ENCODE results near the gene NCOR1. TPM values are rescaled to one million over a fixed set of nuclear protein-coding genes. Genes with fewer than 3 reads are reported as not detected.

The NCOR1 gene
- polyA plus RNA-seq, 1 of the 3 experiments (the other 2 are of a cell fraction): 42.1 TPM

GRCh38 chr17:16262201-16262600 lies 46.9 kb upstream of the NCOR1 start (continued):
- TF ChIP-seq MEF2A (IDR thresholded peaks at IDR 0.05; ENCODE audit: borderline replicate concordance, low read depth): no peak
- TF ChIP-seq, protein P1, sequence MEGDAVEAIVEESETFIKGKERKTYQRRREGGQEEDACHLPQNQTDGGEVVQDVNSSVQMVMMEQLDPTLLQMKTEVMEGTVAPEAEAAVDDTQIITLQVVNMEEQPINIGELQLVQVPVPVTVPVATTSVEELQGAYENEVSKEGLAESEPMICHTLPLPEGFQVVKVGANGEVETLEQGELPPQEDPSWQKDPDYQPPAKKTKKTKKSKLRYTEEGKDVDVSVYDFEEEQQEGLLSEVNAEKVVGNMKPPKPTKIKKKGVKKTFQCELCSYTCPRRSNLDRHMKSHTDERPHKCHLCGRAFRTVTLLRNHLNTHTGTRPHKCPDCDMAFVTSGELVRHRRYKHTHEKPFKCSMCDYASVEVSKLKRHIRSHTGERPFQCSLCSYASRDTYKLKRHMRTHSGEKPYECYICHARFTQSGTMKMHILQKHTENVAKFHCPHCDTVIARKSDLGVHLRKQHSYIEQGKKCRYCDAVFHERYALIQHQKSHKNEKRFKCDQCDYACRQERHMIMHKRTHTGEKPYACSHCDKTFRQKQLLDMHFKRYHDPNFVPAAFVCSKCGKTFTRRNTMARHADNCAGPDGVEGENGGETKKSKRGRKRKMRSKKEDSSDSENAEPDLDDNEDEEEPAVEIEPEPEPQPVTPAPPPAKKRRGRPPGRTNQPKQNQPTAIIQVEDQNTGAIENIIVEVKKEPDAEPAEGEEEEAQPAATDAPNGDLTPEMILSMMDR (IDR thresholded peaks at IDR 0.05): no peak

DNA sequence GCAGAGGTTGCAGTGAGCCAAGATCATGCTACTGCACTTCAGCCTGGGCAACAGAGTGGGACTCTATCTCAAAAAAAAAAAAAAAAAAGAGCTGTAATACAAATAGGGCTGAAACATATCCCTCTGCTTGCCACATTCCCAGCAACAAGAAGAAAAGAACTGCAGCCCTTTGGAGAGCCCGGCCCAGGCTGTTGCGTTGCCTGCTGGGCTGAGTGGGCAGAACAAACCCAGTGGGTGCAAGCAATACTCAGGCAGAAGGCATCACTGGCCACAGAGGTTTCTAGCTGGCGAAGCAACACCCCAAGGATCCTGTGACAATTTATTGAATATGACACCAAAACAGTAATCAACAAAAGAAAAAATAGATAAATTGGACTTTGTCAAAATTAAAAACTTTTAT lies 45.7 kb upstream of the NCOR1 start:
- Histone ChIP-seq H3K27me3 (ENCODE audit: insufficient read depth) (no peaks in the 10 kb centered on the region), H4K20me1 (ENCODE audit: insufficient read depth) (no peaks in the 10 kb centered on the region), H3K9me2 (no peaks in the 10 kb centered on the region), H3K79me2 (ENCODE audit: insufficient read depth) (no peaks in the 10 kb centered on the region; the same call in 1 of the 2 replicates), H3K4me2 (no peak overlapping the region), H3K9me3 (no peaks in the 10 kb centered on the region), H3F3A (replicated peaks; ENCODE audit: insufficient read depth) (no peaks in the 10 kb centered on the region), H3K4me1 (ENCODE audit: control insufficient read depth in 1 of 2, insufficient read depth in 2 of 2, low read depth in 1 of 2, low read length in 1 of 2) (no peaks in the 10 kb centered on the region), H3K36me3 (replicated peaks in 1 of 2; ENCODE audit: control insufficient read depth in 1 of 2, insufficient read depth in 2 of 2, low read length in 1 of 2) (no peaks in the 10 kb centered on the region), H2AFZ (ENCODE audit: low read depth) (no peak overlapping the region), H3K9ac (no peak overlapping the region), H3K4me3 (ENCODE audit: low read depth in 2 of 2, low read length in 1 of 2) (no peak overlapping the region), H3K27ac (ENCODE audit: low read depth in 2 of 2, low read length in 1 of 2) (no peak overlapping the region)
- 82% methylated on average over 3 of the region's 3 CpGs for WGBS (ENCODE audit: low lambda C conversion rate)
- TF ChIP-seq FOXM1 (IDR thresholded peaks at IDR 0.05; ENCODE audit: low read depth): no peak
- TF ChIP-seq EP300 (IDR thresholded peaks at IDR 0.05; ENCODE audit: borderline replicate concordance in 1 of 2, low read depth in 1 of 2, low read length in 1 of 2): no peak
- TF ChIP-seq FOSL2 (IDR thresholded peaks at IDR 0.05; ENCODE audit: borderline replicate concordance, low read depth): no peak
- TF ChIP-seq NFIC (IDR thresholded peaks at IDR 0.05; ENCODE audit: borderline replicate concordance): no peak
- TF ChIP-seq TCF12 (IDR thresholded peaks at IDR 0.05): no peak
- TF ChIP-seq EZH2phosphoT487 (IDR thresholded peaks at IDR 0.05; ENCODE audit: borderline replicate concordance, low read depth): no peak
- TF ChIP-seq ELF1 (IDR thresholded peaks at IDR 0.05): no peak
- no peak for TF ChIP-seq RXRA (IDR thresholded peaks at IDR 0.05; ENCODE audit: borderline replicate concordance, low read depth)
- no peak for TF ChIP-seq TEAD4 (IDR thresholded peaks at IDR 0.05; ENCODE audit: borderline replicate concordance, insufficient read depth)
- TF ChIP-seq, protein P2, sequence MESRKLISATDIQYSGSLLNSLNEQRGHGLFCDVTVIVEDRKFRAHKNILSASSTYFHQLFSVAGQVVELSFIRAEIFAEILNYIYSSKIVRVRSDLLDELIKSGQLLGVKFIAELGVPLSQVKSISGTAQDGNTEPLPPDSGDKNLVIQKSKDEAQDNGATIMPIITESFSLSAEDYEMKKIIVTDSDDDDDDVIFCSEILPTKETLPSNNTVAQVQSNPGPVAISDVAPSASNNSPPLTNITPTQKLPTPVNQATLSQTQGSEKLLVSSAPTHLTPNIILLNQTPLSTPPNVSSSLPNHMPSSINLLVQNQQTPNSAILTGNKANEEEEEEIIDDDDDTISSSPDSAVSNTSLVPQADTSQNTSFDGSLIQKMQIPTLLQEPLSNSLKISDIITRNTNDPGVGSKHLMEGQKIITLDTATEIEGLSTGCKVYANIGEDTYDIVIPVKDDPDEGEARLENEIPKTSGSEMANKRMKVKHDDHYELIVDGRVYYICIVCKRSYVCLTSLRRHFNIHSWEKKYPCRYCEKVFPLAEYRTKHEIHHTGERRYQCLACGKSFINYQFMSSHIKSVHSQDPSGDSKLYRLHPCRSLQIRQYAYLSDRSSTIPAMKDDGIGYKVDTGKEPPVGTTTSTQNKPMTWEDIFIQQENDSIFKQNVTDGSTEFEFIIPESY (IDR thresholded peaks at IDR 0.05; ENCODE audit: borderline replicate concordance, low read depth): no peak
- no peak for TF ChIP-seq RAD21 (IDR thresholded peaks at IDR 0.05; ENCODE audit: low read length)
- TF ChIP-seq, protein P3, sequence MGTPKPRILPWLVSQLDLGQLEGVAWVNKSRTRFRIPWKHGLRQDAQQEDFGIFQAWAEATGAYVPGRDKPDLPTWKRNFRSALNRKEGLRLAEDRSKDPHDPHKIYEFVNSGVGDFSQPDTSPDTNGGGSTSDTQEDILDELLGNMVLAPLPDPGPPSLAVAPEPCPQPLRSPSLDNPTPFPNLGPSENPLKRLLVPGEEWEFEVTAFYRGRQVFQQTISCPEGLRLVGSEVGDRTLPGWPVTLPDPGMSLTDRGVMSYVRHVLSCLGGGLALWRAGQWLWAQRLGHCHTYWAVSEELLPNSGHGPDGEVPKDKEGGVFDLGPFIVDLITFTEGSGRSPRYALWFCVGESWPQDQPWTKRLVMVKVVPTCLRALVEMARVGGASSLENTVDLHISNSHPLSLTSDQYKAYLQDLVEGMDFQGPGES (IDR thresholded peaks at IDR 0.05; ENCODE audit: low read depth, low read length): no peak
- no peak for TF ChIP-seq POLR2AphosphoS5 (IDR thresholded peaks at IDR 0.05; ENCODE audit: low read depth, low read length)
- TF ChIP-seq GATA2 (CRISPR knock-in tag; IDR thresholded peaks at IDR 0.05): no peak
- ChIA-PET CTCF (no interaction called here), POLR2A (no interaction called here)
- no peak for DNase-seq
